ENCODE measurements around the gene TNFRSF9. TPM values are rescaled to one million over a fixed set of nuclear protein-coding genes. Genes with fewer than 3 reads are reported as not detected.

The TNFRSF9 gene
- total and polyA plus RNA-seq, 9 of the 15 experiments (the other 6 are each of a cell fraction or from before 2014, with no cell fraction given) = 0.04 to 0.29 (median 0.08) TPM; not detected in 1

GRCh38 chr1:7962014-7962335 lies 21.3 kb upstream of the TNFRSF9 start (continued):
- TF ChIP-seq, protein P1, sequence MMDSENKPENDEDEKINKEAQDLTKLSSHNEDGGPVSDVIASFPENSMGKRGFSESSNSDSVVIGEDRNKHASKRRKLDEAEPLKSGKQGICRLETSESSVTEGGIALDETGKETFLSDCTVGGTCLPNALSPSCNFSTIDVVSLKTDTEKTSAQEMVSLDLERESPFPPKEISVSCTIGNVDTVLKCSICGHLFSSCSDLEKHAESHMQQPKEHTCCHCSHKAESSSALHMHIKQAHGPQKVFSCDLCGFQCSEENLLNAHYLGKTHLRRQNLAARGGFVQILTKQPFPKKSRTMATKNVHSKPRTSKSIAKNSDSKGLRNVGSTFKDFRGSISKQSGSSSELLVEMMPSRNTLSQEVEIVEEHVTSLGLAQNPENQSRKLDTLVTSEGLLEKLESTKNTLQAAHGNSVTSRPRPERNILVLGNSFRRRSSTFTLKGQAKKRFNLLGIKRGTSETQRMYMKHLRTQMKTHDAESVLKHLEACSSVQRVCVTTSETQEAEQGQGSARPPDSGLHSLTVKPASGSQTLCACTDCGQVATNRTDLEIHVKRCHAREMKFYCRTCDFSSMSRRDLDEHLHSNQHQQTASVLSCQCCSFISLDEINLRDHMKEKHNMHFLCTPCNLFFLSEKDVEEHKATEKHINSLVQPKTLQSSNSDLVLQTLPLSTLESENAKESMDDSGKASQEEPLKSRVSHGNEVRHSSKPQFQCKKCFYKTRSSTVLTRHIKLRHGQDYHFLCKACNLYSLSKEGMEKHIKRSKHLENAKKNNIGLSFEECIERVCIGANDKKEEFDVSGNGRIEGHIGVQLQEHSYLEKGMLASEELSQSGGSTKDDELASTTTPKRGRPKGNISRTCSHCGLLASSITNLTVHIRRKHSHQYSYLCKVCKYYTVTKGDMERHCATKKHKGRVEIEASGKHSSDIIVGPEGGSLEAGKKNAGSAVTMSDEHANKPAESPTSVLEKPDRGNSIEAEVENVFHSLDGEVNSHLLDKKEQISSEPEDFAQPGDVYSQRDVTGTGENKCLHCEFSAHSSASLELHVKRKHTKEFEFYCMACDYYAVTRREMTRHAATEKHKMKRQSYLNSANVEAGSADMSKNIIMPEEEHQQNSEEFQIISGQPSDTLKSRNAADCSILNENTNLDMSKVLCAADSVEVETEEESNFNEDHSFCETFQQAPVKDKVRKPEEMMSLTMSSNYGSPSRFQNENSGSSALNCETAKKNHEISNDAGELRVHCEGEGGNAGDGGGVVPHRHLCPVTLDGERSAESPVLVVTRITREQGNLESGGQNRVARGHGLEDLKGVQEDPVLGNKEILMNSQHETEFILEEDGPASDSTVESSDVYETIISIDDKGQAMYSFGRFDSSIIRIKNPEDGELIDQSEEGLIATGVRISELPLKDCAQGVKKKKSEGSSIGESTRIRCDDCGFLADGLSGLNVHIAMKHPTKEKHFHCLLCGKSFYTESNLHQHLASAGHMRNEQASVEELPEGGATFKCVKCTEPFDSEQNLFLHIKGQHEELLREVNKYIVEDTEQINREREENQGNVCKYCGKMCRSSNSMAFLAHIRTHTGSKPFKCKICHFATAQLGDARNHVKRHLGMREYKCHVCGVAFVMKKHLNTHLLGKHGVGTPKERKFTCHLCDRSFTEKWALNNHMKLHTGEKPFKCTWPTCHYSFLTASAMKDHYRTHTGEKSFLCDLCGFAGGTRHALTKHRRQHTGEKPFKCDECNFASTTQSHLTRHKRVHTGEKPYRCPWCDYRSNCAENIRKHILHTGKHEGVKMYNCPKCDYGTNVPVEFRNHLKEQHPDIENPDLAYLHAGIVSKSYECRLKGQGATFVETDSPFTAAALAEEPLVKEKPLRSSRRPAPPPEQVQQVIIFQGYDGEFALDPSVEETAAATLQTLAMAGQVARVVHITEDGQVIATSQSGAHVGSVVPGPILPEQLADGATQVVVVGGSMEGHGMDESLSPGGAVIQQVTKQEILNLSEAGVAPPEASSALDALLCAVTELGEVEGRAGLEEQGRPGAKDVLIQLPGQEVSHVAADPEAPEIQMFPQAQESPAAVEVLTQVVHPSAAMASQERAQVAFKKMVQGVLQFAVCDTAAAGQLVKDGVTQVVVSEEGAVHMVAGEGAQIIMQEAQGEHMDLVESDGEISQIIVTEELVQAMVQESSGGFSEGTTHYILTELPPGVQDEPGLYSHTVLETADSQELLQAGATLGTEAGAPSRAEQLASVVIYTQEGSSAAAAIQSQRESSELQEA (IDR thresholded peaks at IDR 0.05; ENCODE audit: low read depth) = peak; percentile 56; the same call in 1 of the 2 replicates
- TF ChIP-seq ZNF134 (CRISPR knock-in tag; conservative IDR thresholded peaks at IDR 0.05) (no peak), ZBTB1 (CRISPR knock-in tag; IDR thresholded peaks at IDR 0.05; ENCODE audit: borderline replicate concordance, low read depth) (0 out of 2 replicates have a peak, but pooled peaks have one; percentile 9), ID3 (CRISPR knock-in tag; IDR thresholded peaks at IDR 0.05) (no peak), ID3 (tag; IDR thresholded peaks at IDR 0.05) (no peak)

Measured in K562 (cell line).